ENCODE measurements around the gene MAP3K5.

MAP3K5 gene

GRCh38 chr6:136524339-136524935 is 267.8 kb downstream of the MAP3K5 start:
- TF ChIP-seq CTCF (IDR thresholded peaks at IDR 0.05; ENCODE audit: low read length, missing control alignments), result no peak
- no peak for DNase-seq (ENCODE audit: low read depth)
- no peak overlapping the region for H3K4me3 ChIP-seq (replicated peaks; ENCODE audit: low read depth, low read length)

GRCh38 chr6:136523196-136523595 is 269.1 kb downstream of the MAP3K5 start:
- no peak for TF ChIP-seq CTCF (IDR thresholded peaks at IDR 0.05; ENCODE audit: low read length, missing control alignments)
- no peak for DNase-seq (ENCODE audit: low read depth)
- H3K4me3 ChIP-seq (replicated peaks; ENCODE audit: low read depth, low read length), result no peak overlapping the region

GRCh38 chr6:136522636-136523035 is 269.6 kb downstream of the MAP3K5 start:
- DNase-seq (ENCODE audit: low read depth), result no peak
- no peak overlapping the region for H3K4me3 ChIP-seq (replicated peaks; ENCODE audit: low read depth, low read length)
- no peak for TF ChIP-seq CTCF (IDR thresholded peaks at IDR 0.05; ENCODE audit: low read length, missing control alignments)

DNA sequence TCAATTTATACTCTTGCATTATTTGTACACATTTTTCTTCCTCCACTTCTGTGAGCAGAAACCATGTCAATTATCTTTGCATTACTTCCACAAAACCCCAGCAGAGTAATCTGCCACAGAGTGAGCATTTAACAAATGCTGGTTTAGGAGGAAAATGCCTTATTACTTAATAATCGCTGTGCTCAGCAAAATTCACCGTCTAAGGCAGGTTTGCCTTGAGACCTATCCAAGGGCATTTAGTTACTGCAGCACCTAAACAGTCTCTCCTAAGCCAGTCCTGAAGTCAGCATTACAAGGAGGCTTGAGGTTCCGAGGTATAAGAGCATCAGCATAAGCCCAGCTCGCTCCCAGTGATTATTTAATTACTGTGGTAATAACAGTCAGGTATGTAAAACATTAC is 270.4 kb downstream of the MAP3K5 start:
- no peak for TF ChIP-seq CTCF (IDR thresholded peaks at IDR 0.05; ENCODE audit: low read length, missing control alignments)
- no peak overlapping the region for H3K4me3 ChIP-seq (replicated peaks; ENCODE audit: low read depth, low read length)
- DNase-seq (ENCODE audit: low read depth), result no peak

- no peak for TF ChIP-seq CTCF (IDR thresholded peaks at IDR 0.05; ENCODE audit: low read length, missing control alignments)
- no peak overlapping the region for H3K4me3 ChIP-seq (replicated peaks; ENCODE audit: low read depth, low read length)
- no peak for DNase-seq (ENCODE audit: low read depth)
Observed at GRCh38 chr6:136521427-136521826, 270.9 kb downstream of the MAP3K5 start.

GRCh38 chr6:136520517-136520916 is 271.8 kb downstream of the MAP3K5 start:
- H3K4me3 ChIP-seq (replicated peaks; ENCODE audit: low read depth, low read length), result no peak overlapping the region
- TF ChIP-seq CTCF (IDR thresholded peaks at IDR 0.05; ENCODE audit: low read length, missing control alignments), result no peak
- no peak for DNase-seq (ENCODE audit: low read depth)

- H3K4me3 ChIP-seq (replicated peaks; ENCODE audit: low read depth, low read length), result no peak overlapping the region
- DNase-seq (ENCODE audit: low read depth), result no peak
- TF ChIP-seq CTCF (IDR thresholded peaks at IDR 0.05; ENCODE audit: low read length, missing control alignments), result no peak
Observed at GRCh38 chr6:136517582-136517981, 274.7 kb downstream of the MAP3K5 start.
